CMK (cell line): ENCODE measurements around the gene POLA2.

ENCODE experiments used
- DNase-seq: peaks from one replicate; pipeline ENCODE4 v3.0.0-alpha.2; 2010; ENCODE audit warnings: low read depth

The POLA2 gene

DNA sequence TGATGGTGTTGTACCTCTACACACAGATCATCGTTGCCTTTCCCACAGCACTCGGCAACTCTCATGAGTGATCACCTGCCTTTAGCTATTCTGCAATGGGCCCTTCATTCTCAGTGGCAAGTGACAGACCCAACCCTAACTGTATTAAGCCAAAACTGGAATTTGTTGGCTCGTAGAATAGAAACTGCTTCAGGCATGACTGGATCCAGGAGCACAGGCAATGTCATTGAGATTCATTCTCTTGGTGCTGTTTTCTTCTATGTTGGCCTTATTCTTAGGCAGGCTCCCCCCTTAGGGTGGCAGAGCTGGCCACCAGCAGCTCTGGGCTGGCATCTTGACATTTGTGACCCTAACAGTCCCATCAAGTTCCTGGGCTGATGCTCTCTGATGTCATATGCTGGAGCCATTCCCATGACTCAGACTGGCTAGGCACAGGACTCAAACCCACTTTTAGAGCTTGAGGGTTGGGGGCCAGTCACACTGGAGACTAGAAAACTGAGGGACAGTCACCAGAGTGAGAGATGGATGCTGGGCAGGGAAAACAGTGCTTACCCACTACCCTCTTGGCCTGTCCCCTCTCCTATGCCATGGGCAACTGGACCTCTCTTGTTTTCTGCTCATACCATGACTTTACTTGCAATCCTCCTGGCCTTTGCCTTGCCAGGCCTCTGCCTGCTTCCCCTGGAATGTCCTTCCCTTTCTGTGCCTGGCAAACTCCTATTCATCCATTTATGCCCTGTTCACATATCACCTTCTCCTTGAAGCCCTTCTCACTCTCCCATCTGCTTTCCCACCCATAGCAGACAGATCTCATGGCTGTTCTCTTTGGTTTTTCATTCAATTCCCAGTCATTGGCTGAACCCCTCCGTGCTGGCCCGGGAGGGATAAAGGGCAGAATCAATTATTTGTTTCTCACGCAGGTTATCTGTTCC is 45.8 kb downstream of the POLA2 start:
- no peak for DNase-seq

DNA sequence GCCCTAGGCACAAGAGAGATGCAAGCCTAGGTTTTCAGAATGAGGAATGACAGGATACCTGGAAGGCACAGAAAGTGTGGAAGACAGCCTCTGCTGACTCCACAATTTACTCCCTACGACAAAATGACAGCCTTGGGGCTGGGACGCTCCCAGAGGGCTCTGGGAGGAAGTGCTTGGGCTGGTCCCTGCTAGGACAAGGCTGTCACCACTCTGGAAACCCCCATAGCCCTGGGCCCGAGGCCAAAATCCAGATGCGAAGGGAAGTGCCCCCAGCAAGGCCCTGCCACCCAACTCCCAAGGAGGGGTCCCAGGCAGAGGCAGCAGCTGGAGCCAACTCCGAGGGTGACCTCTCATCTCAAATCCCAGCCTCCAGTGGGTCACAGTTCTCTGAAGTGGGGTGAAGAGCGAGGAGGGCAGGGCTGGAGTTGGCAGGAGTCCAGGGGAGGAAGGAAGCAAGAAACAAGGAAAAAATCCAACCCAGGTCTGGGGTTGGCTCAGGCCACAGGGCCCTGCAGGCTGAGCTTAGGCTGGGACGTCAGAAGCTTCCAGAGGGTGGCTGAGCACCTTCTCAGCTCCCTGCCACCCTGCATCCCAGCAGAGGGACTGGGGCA is 46.6 kb downstream of the POLA2 start:
- no peak for DNase-seq

- no peak for DNase-seq
These were observed 47.2 kb downstream of the POLA2 start for GRCh38 chr11:65309006-65309405.

DNA sequence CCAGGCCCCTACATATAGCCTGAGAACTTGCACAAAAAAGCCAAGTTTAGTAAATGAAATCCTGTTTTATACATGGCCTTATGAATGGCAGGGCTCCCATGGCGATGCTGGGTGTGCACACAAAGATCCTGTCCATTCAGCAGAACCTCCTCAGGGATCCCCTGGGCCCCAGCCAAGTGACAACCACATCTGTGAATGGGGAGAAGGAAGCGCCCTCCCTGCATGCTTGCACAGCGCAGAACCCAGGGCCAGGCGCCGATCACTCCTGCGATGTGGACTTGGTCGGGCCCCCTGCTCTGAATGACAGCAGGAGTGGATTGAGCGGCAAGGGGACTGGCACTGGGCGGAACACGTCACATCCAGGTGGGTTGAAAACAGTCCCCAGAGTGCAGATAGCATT is 48.5 kb downstream of the POLA2 start:
- DNase-seq = no peak

- no peak for DNase-seq
These were observed 49.0 kb downstream of the POLA2 start for GRCh38 chr11:65310736-65311135.

GRCh38 chr11:65311170-65311678 is 49.5 kb downstream of the POLA2 start:
- DNase-seq = no peak

DNA sequence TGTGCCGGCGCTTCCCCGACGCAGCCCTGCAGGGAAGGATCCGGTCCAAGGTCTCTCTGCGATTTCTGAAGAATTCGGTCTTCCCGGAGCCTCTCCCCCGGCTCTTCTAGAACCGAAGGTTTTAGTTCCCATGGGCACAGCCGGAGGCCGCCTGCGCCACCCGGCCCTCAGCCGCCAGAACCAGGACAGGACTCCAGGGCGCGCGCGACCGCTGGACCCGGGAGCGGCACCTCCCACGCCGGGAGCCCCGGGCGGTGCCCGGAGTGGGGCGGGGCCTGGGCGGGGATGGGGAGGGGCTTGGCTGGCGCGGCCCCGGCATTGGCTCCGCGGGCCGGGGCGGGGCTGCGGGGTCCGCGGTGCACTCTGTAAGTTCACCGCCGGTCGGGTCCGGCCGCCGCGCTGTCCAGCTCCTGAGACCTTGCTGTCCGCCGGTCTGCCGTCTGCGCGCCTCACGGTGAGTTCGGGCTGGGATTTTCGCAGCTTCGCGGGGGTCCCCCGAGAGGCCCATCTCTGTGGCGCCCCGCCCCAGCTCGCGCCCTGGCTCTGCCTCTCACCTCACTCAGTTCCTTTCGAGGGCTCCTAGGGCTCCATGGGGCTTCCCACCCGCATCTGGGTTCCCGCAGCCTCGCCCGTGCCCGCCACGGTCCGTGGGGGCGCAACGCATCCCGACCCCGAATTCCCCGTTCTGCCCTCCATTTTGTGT is 52.9 kb downstream of the POLA2 start, which contains the start of gene CDC42EP2:
TSS of gene CDC42EP2 (plus strand) at position 366 of the 703 bp plus-strand sequence. CDS start 6,033 bp downstream, outside the sequence.
- peak; percentile 59 for DNase-seq

GRCh38 chr11:65315204-65315865 is 53.6 kb downstream of the POLA2 start:
- DNase-seq = peak; percentile 58

DNA sequence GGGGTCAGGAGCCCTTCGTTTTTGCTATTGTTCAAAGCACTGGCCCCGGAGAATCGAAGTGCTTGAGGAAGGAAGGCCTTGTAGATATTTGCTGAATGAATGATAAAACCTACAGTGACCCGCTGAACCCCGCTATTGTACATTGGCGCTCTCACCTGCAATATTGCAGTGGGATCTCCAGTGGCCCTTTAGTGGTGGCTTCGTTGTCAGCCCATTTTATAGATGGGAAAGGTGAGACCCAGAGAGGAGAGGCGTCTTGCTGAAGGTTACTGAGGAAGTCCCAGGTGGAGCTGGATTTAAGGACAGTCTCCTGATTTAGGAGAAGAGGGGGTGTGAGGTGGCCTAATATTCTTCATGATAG is 54.1 kb downstream of the POLA2 start:
- DNase-seq = no peak

DNA sequence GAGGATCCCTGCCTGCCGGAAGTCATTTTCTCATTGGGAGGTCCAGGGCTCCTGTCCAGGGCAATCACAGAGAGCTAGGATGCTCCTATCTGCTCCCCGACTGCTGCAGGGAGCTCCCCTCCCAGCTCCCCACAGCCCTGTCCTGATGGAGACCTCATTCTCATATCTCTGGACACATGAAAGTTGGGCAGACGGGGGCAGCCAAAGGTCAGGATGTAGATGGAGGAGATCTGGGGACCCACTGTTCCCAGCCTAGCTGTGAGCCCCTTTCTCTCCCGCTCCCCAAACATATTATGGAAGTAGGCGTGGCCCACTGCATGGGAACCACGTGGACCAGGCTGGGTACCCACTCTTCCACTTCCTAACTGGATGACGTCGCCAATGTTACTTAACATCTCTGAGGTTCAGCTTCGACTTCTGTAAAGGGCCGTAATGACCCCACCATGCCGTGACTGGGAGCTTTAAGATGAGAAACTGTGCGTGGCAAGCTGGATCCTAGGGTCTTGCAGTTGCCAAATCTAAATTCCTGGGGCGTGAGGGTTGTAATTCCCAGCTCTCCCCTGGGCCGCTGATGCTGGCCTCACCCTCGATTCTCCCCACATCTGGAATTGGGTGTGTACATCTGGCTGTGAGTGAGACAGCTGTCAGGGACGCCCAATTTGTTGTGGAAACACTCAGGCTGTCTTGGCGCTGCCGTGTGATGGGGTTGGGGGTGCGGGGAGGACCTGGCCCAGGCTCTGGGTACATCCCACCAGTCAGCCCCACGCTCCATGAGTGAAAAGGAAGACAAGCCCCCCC is 54.7 kb downstream of the POLA2 start:
- no peak for DNase-seq

DNA sequence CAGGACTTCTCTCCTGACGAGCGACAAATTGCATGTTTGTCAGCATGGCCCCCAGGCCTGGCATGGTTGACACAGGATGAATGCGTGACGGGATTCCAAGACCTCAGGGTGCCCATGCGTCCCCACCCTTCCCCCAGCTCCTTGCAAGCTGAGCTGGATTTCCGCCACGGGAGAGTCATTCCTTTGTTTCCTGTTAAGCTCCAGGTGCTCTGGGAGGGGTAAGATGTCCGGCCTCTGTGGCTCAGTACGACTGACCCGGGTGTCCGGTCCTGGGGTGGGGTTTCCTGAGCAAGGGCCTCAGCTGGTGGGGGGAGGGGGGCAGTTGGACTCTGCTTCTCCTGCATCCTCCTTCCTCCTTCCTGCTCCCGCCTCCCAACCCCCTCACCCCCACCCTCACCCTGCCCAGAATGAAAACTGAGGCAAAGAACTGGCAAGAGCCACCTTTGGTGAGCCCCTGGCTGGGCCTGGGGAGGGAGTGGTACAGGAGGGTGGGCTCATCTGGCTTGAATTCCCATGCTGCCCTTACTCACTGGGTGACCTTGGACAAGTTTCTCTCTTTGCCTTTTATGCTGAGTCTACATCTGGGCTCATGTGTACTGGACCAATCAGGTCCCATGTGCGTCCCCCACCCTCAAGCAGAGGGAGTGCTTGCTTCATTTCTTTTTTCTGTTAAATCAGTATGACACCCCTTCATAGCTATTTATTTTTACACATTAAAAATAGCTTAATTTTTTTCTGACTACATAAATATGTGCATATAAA is 55.4 kb downstream of the POLA2 start:
- peak; percentile 41 for DNase-seq

DNA sequence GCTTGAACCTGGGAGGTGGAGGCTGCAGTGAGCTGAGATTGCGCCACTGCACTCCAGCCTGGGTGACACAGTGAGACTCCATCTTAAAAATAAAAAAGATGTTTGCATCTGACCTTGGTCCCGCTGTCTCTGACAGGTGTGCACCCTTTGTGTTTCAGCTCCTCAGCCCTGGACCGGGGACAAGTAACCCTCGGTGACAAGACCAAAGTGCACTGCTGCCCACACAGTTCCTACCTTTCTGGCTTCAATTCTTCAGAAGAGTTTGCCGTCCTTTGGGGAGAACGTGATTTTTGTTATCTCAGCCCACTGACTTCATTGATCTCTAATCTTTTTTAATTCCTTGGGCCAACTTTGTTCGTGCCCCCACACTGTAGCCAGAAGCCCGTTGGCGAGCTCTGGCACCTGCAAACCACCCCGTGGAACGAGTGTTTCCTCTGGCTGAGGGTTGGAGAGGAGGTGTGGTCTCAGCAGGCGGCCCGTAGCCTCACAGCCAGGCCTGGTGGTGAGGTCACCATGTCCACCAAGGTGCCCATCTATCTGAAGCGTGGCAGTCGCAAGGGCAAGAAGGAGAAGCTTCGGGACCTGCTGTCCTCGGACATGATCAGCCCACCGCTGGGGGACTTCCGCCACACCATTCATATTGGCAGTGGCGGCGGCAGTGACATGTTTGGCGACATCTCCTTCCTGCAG is 58.8 kb downstream of the POLA2 start:
- DNase-seq = no peak

- no peak for DNase-seq
These were observed 59.3 kb downstream of the POLA2 start for GRCh38 chr11:65321076-65321475.

DNA sequence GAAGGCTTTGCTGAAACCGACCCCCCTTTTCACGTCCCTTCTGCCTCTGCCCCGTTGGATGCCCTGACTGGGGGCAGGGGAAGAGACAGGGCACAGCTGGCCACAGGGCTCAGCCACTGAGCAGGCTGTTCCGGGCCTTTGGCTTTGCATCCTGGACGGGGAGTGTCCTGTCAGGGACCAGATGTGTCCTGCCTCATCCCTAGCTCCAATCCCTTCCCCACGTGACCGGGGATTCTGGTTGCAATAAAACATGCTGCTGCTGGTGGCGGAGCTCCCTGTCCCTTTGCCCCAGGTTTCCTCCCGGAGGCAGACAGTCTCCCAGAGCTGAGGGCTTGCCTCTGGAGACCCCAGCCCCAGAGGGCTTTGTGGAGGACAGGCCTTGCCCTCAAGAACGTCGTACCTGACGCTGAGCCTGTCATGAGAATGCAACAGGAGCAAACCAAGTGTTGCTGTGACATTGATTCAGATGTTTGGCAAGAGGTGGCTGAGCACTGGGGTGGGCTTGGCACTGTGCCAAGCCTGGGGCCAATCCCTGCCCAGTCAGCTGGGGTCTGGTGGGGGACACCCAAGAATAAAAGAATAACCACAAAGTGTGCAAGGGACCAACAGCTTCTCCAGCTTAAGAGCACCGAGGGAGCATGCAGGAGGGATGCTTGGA is 60.2 kb downstream of the POLA2 start:
- DNase-seq = no peak

DNA sequence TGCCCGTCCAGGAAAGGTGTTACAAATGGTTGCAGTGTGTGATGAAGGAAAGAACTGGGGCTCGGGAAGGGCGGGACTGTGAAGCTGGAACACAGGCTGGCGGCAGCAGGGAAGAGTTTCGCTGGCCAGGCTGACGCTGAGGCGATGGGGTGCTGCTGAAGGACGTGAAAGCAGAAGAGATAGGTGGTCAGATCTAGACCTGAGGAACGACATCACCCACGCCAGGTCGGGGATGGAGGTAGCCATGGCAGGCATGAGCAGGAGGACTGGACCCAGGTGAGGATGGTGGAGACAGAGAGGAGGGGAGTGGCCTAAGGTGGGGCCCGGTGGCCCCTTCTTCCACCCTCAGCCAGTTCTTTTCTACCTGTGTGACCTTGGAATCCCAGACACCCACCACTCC is 62.1 kb downstream of the POLA2 start:
- no peak for DNase-seq

GRCh38 chr11:65325435-65325834 is 63.7 kb downstream of the POLA2 start:
- DNase-seq = no peak

GRCh38 chr11:65327021-65327420 is 65.3 kb downstream of the POLA2 start:
- no peak for DNase-seq

GRCh38 chr11:65329478-65329877 is 67.7 kb downstream of the POLA2 start:
- DNase-seq = no peak

GRCh38 chr11:65329944-65330403 is 68.2 kb downstream of the POLA2 start:
- DNase-seq = peak; percentile 56
